NT2/D1 (cell line): ENCODE measurements around the gene CHFR.

Experiments
- SUZ12 ChIP-seq: IDR thresholded peaks from 2 replicates; pipeline ENCODE4 v1.6.1; 2011; ENCODE audit not compliant: insufficient read length, insufficient read depth; ENCODE audit errors: extremely low read depth
- YY1 ChIP-seq: IDR thresholded peaks from 2 replicates; pipeline ENCODE4 v1.6.1; 2011; ENCODE audit not compliant: insufficient read length, insufficient read depth
- ZNF274 ChIP-seq: IDR thresholded peaks from 2 replicates; pipeline ENCODE4 v1.6.1; 2011; ENCODE audit warnings: mild to moderate bottlenecking, low read depth, low read length

GRCh38 chr12:132798836-132799235 lies 88.6 kb downstream of the CHFR start:
- TF ChIP-seq ZNF274 (no peak), YY1 (no peak), SUZ12 (no peak)
